Suprapubic skin (tissue), 3 donors: ENCODE data around the gene ECT2.

Experiments used
- CTCF ChIP-seq, 2 donors: fragments of 200-600 bp in 1 of 2; fragments of 450-650 bp in 1 of 2; sonication (generic) in 1 of 2; IDR thresholded peaks; one replicate each; pipeline ENCODE4 v1.5.1; 2016 to 2019; ENCODE audit warnings: antibody characterized with exemption in 2 of 2, mild to moderate bottlenecking in 1 of 2, moderate library complexity in 1 of 2
- EP300 ChIP-seq: sonication (generic); formaldehyde crosslinking; IDR thresholded peaks from one replicate; pipeline ENCODE4 v1.6.1; 2017; ENCODE audit warnings: antibody characterized with exemption
- POLR2A ChIP-seq, 2 donors: fragments of 450-650 bp; IDR thresholded peaks; one replicate each; pipeline ENCODE4 v1.6.1; 2017; ENCODE audit warnings: antibody characterized with exemption in 2 of 2, mild to moderate bottlenecking in 2 of 2, moderate library complexity in 2 of 2

GRCh38 chr3:172726380-172726779 lies 24.1 kb upstream of the ECT2 start:
- TF ChIP-seq CTCF (IDR thresholded peaks at IDR 0.05) = no peak
- TF ChIP-seq POLR2A (IDR thresholded peaks at IDR 0.05) = no peak
- no peak for TF ChIP-seq EP300
